Measurements from ENCODE around the gene UNC80.

- no peak for TF ChIP-seq CTCF (IDR thresholded peaks at IDR 0.05)
- TF ChIP-seq NFE2L2 (conservative IDR thresholded peaks at IDR 0.05; ENCODE audit: low read length) = no peak
- no peak for TF ChIP-seq POLR2A (IDR thresholded peaks at IDR 0.05; ENCODE audit: low read length)
- no peak for TF ChIP-seq RFX5 (IDR thresholded peaks at IDR 0.05)
- no peak for TF ChIP-seq EHMT2 (IDR thresholded peaks at IDR 0.05; ENCODE audit: low read depth)
- TF ChIP-seq CHD4 (IDR thresholded peaks at IDR 0.05; ENCODE audit: borderline replicate concordance) = no peak
- no peak for TF ChIP-seq GATA3 (IDR thresholded peaks at IDR 0.05; ENCODE audit: borderline replicate concordance)
- TF ChIP-seq USF2 (IDR thresholded peaks at IDR 0.05) = no peak
- no peak for TF ChIP-seq SMC3 (IDR thresholded peaks at IDR 0.05)
- no peak for TF ChIP-seq RAD21 (conservative IDR thresholded peaks at IDR 0.05 in 1 of 2, IDR thresholded peaks at IDR 0.05 in 1 of 2)
- no peak for TF ChIP-seq MAX (IDR thresholded peaks at IDR 0.05)
- TF ChIP-seq MAFK (IDR thresholded peaks at IDR 0.05; ENCODE audit: partially characterized antibody) = no peak
- TF ChIP-seq MYC (IDR thresholded peaks at IDR 0.05; ENCODE audit: borderline replicate concordance, low read length) = no peak
- TF ChIP-seq RCOR1 (IDR thresholded peaks at IDR 0.05; ENCODE audit: low read depth, low read length) = no peak
Observed at GRCh38 chr2:209806318-209806717, 34.7 kb downstream of the UNC80 start.
